Mesothelial cell of epicardium (in vitro differentiated cells): Measurements from ENCODE around the gene IMP3. TPM values are rescaled to one million over a fixed set of nuclear protein-coding genes. Genes with fewer than 3 reads are reported as not detected.

ENCODE experiments used
- DNase-seq, 2 experiments: peaks; one replicate each; pipeline ENCODE4 v3.0.0; 2021; ENCODE audit warnings: low spot score in 2 of 2; ENCODE audit not compliant: unreplicated experiment in 2 of 2
- H3K27ac Mint-ChIP-seq: 2 replicates; pipeline ENCODE4 v1.8.0; 2021; ENCODE audit warnings: mixed read lengths
- H3K27me3 Mint-ChIP-seq: 2 replicates; pipeline ENCODE4 v1.8.0; 2021; ENCODE audit warnings: low read depth, mixed read lengths
- H3K36me3 Mint-ChIP-seq: 2 replicates; pipeline ENCODE4 v1.8.0; 2021; ENCODE audit warnings: mixed read lengths
- H3K4me1 Mint-ChIP-seq: 2 replicates; pipeline ENCODE4 v1.8.0; 2021; ENCODE audit warnings: mixed read lengths
- H3K4me3 Mint-ChIP-seq: 2 replicates; pipeline ENCODE4 v1.8.0; 2021; ENCODE audit warnings: mild to moderate bottlenecking, moderate library complexity, mixed read lengths
- H3K9me3 Mint-ChIP-seq: 2 replicates; pipeline ENCODE4 v1.8.0; 2021; ENCODE audit warnings: mixed read lengths
- CTCF ChIP-seq: fragments of 200-600 bp; sonication (generic); IDR thresholded peaks from one replicate; pipeline ENCODE4 v1.5.0; 2021; ENCODE audit warnings: antibody characterized with exemption; ENCODE audit not compliant: unreplicated experiment
- total RNA-seq: library from RNA; stranded (reverse); gene quantifications from 3 replicates; pipeline ENCODE4 v1.2.1, GENCODE V29; 2021

Gene IMP3
- total RNA-seq, 1 donor from 2014 or later = 38.6 TPM

GRCh38 chr15:75677465-75678323 lies 37.7 kb upstream of the IMP3 start:
- no peak for DNase-seq
- no peaks in the 10 kb centered on the region for H3K27me3 Mint-ChIP-seq
- H3K27ac Mint-ChIP-seq = no peak overlapping the region
- H3K36me3 Mint-ChIP-seq = no peaks in the 10 kb centered on the region
- H3K9me3 Mint-ChIP-seq = no peaks in the 10 kb centered on the region
- peaks cover 13% of the 10 kb centered on the region for H3K4me1 Mint-ChIP-seq
- TF ChIP-seq CTCF = no peak
- H3K4me3 Mint-ChIP-seq = no peak overlapping the region

GRCh38 chr15:75676688-75677464 lies 36.9 kb upstream of the IMP3 start:
- H3K4me3 Mint-ChIP-seq = no peak overlapping the region
- no peaks in the 10 kb centered on the region for H3K36me3 Mint-ChIP-seq
- no peaks in the 10 kb centered on the region for H3K9me3 Mint-ChIP-seq
- no peak overlapping the region for H3K27ac Mint-ChIP-seq
- TF ChIP-seq CTCF = no peak
- H3K27me3 Mint-ChIP-seq = no peaks in the 10 kb centered on the region
- DNase-seq = no peak
- H3K4me1 Mint-ChIP-seq = peaks cover 21% of the 10 kb centered on the region

- DNase-seq = no peak
- Mint-ChIP-seq H3K27ac (no peak overlapping the region), H3K9me3 (no peaks in the 10 kb centered on the region), H3K4me1 (peaks cover 22% of the 10 kb centered on the region), H3K27me3 (no peaks in the 10 kb centered on the region), H3K4me3 (no peak overlapping the region), H3K36me3 (no peaks in the 10 kb centered on the region)
- no peak for TF ChIP-seq CTCF
Observed at GRCh38 chr15:75675579-75676404, 35.8 kb upstream of the IMP3 start.

GRCh38 chr15:75674366-75674765 lies 34.3 kb upstream of the IMP3 start:
- Mint-ChIP-seq H3K27me3 (no peaks in the 10 kb centered on the region), H3K36me3 (no peaks in the 10 kb centered on the region), H3K9me3 (no peaks in the 10 kb centered on the region), H3K27ac (peak overlapping the region; percentile 50), H3K4me3 (no peak overlapping the region), H3K4me1 (peaks cover 22% of the 10 kb centered on the region)
- TF ChIP-seq CTCF = no peak
- no peak for DNase-seq

- DNase-seq = peak in 1 of 2 experiments; percentile 53
- no peaks in the 10 kb centered on the region for H3K36me3 Mint-ChIP-seq
- H3K9me3 Mint-ChIP-seq = no peaks in the 10 kb centered on the region
- H3K27ac Mint-ChIP-seq = peak overlapping the region; percentile 95
- H3K4me1 Mint-ChIP-seq = peaks cover 22% of the 10 kb centered on the region
- H3K4me3 Mint-ChIP-seq = peak overlapping the region; percentile 20
- no peaks in the 10 kb centered on the region for H3K27me3 Mint-ChIP-seq
- no peak for TF ChIP-seq CTCF
Observed at GRCh38 chr15:75673426-75674235, 33.6 kb upstream of the IMP3 start.
